Anterior cingulate cortex (tissue), 58 donors: ENCODE results near the gene AKAP12.

Experiments used
- DNase-seq, 58 donors: peaks; one replicate each; lab custom pipeline; 2025; lab: John Stamatoyannopoulos, UW

Gene AKAP12

GRCh38 chr6:151239603-151240035, at the start of gene AKAP12:
TSS of gene AKAP12 (plus strand) at chr6:151239967. CDS start at chr6:151240563, 596 bp downstream.
- DNase-seq: peak in 49 of 58 donors; percentile 15 to 87 (median 54)

GRCh38 chr6:151191527-151191926, 48.2 kb upstream of the AKAP12 start:
- DNase-seq: no peak

GRCh38 chr6:151196555-151196954, 43.2 kb upstream of the AKAP12 start:
- no peak for DNase-seq

GRCh38 chr6:151197556-151197955, 42.2 kb upstream of the AKAP12 start:
- DNase-seq: no peak

- no peak for DNase-seq
These were observed 39.8 kb upstream of the AKAP12 start for GRCh38 chr6:151199991-151200390.

- DNase-seq: no peak
These were observed 33.8 kb upstream of the AKAP12 start for GRCh38 chr6:151205721-151206600.

- no peak for DNase-seq
These were observed 32.1 kb upstream of the AKAP12 start for GRCh38 chr6:151207674-151208073.

GRCh38 chr6:151209071-151209831, 30.5 kb upstream of the AKAP12 start:
- DNase-seq: peak in 1 of 58 donors; percentile 1

- DNase-seq: no peak
These were observed 28.7 kb upstream of the AKAP12 start for GRCh38 chr6:151211075-151211474.

- DNase-seq: no peak
These were observed 26.4 kb upstream of the AKAP12 start for GRCh38 chr6:151213352-151213751.

- no peak for DNase-seq
These were observed 23.8 kb upstream of the AKAP12 start for GRCh38 chr6:151215999-151216398.

- no peak for DNase-seq
These were observed 23.0 kb upstream of the AKAP12 start for GRCh38 chr6:151216804-151217203.

GRCh38 chr6:151219192-151219591, 20.6 kb upstream of the AKAP12 start:
- no peak for DNase-seq

- DNase-seq: no peak
These were observed 15.7 kb upstream of the AKAP12 start for GRCh38 chr6:151224076-151224475.

- no peak for DNase-seq
These were observed 13.8 kb upstream of the AKAP12 start for GRCh38 chr6:151225919-151226318.

GRCh38 chr6:151228788-151229400, 10.9 kb upstream of the AKAP12 start:
- DNase-seq: no peak

- no peak for DNase-seq
These were observed 10.1 kb upstream of the AKAP12 start for GRCh38 chr6:151229401-151230276.

- DNase-seq: no peak
These were observed 9.5 kb upstream of the AKAP12 start for GRCh38 chr6:151230277-151230577.

GRCh38 chr6:151232899-151233298, 6.9 kb upstream of the AKAP12 start:
- DNase-seq: no peak

GRCh38 chr6:151233731-151234130, 6.0 kb upstream of the AKAP12 start:
- no peak for DNase-seq
